HG03439 (cell line): ENCODE measurements around the gene PLEKHA8.
A peak's percentile ranks its signal among the peaks of the same experiment; 100 is the strongest.

Experiments
- ATAC-seq: cut with Tn5 transposase; IDR thresholded peaks from one replicate; pipeline ENCODE4 v1.9.1; 2021; ENCODE audit warnings: mild to moderate bottlenecking, moderate library complexity; ENCODE audit not compliant: unreplicated experiment

The PLEKHA8 gene

DNA sequence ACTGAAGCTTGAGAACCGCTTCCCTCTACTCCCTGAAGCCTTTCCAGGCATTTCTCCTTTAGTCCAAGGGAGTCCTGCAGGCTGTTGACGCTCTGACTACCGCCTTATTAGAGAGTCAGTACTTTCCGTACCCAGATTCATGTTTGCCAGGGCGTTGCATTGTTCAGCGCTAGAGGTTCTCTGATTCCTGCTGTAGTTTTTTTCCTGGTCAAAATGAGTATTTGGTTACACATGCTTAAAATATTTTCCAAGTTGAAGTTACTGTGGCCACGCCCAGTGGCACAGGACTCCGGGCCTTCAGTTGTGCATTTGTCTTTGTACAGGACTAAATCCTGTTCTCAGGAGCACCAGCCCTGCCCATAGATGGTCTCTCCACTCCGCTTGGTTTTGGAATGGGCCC is 114.5 kb downstream of the PLEKHA8 start:
- no peak for ATAC-seq

DNA sequence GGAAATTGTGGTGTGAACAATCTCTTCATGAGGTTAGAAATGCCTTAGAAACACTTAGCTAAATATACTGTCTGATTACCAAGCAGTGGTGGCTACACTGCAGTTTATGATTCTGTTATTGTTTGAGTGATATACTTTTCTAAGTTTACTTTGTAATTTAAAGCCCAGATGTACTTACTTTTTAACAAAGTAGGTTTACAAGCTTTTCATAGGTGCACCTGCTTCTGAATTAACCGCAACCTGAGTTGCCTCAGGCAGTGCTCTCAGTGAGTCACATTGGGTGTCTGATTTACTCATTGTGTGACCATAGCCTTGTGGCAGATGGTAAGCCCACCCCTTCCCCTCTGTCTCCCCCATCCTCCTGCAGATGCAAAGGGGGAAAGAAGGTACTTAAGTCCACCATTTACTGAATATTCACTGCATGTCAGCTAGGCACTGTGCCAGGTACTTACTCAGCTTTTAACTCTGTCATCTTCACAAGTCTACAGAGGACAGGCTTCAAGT is 115.6 kb downstream of the PLEKHA8 start:
- ATAC-seq: no peak

DNA sequence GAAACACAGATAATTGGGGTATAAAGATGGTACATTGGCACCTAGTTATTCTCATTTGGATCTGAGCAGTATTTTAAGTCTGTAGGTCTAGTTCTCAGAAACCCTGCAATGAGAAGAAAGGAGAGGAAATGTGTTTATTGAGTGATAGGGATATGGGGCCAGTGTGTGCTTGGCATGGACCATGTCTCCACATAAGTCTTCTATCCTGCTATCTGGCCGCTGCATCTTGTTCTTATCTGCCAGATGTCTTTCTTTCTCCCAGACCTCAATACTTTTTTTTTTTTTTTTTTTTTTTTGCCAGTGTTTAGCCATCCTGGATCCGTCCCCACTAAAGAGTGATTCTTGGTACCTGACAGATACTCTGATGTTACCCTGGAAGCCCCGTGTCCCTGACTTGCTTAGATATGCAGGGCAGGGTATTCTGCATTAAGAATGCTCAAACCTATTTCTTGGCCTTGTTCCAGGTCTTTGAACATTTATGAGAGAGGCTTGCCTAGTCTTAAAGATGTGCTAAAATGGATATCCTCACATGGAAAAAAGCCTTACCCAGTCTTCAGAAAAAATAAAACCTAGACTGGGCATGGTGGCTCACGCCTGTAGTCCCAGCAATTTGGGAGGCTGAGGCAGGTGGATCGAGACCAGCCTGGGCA is 116.6 kb downstream of the PLEKHA8 start:
- no peak for ATAC-seq

DNA sequence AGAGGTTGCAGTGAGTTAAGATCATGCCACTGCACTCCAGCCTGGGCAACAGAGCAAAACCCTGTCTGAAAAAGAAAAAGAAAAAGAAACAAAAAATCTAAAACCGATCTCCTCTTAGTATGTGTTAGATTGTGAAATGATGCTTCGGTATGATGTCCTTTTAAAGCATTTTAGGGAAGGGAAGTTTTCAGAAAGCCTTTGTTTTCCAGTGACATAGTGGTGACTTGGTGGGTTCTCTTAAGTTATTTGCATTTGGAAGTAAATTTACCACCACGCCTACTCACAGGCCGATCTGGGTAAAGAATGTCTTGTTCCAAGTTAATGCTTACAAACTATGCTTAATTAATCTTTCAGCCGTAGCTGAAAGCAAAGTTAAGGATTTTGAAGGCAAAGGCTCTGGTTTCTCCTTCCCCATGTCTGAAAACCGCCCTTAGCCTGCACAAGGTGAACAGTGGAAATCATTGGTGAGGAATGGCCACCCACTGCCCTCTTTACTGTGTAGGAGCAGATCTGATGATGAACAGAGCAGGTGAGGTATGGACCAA is 117.3 kb downstream of the PLEKHA8 start:
- ATAC-seq: no peak

DNA sequence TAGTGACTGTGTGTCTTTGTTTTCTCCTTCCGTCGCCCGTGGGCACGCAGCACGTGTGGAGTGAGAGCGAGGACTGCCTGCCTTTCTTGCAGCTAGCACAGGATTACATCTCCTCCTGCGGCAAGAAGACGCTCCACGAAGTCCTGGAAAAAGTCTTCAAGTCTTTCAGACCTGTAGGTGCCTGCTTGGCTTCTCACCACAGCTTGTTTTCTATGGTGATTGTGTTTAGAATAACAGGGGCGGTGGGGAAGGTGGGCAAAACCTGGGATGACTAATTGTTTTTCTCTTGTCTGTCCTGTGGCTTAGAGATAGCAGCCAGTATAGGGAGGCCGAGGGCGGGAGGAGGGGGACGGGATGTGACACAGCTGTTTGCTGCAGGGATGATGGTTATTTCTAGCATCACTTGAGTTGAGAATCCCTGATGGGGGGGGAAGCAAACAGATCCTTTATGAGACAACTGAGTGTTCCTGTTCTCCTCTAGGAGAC is 118.0 kb downstream of the PLEKHA8 start:
- no peak for ATAC-seq

DNA sequence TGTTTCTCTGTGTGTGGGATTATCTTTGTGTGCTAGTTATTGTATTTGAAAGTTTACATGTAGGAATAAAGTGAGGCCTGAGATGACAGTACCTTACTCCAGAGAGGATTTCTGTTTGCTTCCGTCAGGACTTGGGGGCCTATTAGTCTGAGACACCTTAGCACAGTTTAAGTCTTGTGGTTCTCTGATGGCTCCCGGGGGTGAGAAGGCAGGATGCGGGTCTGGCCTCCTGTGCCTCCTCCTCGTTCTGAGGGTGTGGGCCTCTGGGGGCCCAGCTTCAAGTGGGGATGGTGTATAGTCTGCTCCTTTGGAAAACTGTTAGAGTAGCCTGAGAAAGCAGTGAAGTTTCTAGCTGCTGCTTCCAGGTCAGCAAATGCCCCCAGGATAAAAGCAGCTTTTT is 119.0 kb downstream of the PLEKHA8 start:
- no peak for ATAC-seq

DNA sequence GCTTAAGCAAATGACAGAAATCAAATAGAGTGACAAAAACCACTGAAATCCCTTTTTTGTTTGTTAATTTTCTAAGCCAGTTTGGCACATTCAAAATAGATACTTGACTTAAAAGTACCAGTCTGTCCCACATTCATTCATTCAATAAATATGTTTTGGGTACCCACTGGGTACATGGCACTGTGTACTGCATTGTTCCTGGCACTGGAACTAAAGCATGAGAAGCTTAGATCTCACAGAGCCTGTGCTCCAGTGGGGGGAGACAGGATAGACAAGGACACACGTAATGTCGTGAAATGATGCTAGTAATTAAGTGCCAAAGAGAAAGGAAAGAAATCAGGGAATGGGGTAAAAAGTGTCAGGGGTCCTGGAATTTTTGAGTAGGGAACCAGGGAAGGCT is 119.6 kb downstream of the PLEKHA8 start:
- no peak for ATAC-seq

DNA sequence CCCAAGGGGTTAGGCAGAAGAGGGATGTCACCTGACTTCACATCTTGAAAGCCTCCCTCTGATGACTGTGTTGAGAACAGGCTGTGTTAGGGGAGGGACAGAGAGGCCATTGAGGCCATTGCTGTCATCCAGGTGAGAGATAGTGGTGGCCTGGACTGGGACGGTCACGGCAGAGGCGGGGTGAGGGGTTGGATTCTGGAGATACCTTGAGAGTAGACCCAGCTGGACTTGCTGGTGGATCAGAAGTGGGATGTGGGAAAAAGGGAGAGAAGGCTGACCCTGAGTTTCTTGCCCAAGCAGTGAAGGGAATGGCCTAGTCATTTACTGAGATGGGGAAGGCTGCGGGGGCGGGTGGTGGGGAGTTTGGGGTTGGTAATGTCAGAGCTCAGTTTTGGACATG is 120.2 kb downstream of the PLEKHA8 start:
- no peak for ATAC-seq

- ATAC-seq: no peak
Measured at GRCh38 chr7:30148951-30149459, 120.8 kb downstream of the PLEKHA8 start.

DNA sequence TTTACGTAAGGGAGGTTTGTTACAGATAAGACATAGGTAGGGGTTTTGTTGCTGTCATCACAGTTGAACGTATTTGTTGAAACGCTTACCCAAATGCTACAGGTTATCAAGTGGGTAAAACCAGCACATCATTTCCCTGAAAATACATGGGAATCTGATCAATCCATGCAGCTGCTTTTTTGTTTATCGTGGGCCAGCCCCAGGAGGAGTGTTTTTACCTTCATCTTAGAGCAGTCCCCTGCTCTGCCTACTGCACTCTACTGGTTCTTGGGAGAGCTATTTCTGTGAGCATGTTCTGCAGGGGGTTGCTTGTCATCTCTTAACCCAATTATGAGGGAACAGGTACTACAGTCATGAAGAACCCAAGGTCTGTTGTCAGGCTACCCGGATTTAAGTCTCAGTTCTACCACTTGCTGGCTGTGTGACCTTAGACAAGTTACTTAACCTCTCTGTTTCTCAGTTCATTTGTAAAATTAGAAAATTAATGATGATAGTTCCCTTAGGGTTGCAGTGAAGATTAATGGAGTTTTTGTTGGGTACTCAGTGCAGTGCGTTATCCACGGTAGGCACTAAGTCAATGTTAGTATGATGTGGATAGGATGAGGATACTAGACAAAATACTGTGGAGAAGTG is 121.5 kb downstream of the PLEKHA8 start:
- ATAC-seq: no peak

DNA sequence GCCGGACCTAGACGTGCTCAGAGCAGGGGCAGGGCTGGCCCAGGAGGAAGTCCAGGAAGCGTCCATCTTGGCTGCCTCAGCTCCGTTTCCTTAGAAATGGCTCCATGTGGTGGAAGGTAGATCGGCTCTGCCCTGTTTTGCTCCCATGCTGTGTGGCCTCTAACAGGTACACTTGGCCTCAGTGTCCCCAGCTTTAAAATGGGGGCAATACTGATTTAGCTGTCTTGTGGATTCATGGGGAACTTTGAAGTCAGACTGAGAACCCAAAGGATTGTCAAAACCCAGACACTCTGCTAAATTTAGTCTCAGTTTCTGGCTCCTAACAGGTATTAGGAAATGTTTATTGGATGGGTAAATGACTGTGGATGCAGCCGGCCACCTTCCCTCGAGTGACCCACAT is 122.5 kb downstream of the PLEKHA8 start:
- no peak for ATAC-seq

DNA sequence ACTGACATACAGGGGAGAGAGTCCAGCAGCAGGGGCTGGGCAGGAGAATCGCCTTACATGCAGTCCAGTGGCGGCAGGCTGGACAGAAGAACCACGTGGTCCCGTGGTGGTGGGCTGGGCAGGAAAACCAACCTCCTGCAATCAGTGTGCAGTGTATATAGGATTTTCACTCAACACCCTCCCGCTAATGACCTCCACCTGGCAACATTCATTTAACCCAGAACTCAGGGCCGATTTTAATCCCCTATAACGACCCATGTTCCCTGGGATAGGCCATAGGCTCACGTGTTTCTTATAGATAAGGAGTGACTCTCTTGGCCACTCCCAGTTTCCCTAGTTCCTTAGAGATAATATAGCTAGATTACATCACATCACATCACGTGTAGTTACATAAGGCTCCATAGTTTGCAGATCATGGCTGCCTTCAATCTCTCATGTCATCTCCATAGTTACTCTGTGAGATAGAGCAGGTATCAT is 125.9 kb downstream of the PLEKHA8 start:
- no peak for ATAC-seq

DNA sequence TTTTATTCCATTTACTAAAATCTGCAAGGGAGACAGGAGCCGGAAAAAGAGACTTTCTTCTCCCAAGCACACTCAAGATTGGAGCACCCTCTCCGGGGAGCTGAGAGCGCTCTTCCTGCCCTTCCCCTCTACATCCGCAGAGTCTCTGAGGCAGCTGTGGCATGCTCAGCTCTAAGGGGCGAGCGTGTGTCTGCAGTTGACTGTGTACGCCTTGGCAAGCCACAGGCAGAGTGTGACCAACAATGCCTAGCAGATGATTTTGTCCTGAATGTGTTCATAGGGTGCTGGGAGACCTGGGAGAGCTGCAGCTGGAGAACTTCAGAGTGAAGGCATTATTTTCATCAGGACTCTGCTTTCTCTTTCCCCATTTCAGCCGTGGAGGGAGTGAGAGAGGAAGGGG is 127.3 kb downstream of the PLEKHA8 start:
- no peak for ATAC-seq

- no peak for ATAC-seq
Measured at GRCh38 chr7:30157204-30157603, 129.0 kb downstream of the PLEKHA8 start.

DNA sequence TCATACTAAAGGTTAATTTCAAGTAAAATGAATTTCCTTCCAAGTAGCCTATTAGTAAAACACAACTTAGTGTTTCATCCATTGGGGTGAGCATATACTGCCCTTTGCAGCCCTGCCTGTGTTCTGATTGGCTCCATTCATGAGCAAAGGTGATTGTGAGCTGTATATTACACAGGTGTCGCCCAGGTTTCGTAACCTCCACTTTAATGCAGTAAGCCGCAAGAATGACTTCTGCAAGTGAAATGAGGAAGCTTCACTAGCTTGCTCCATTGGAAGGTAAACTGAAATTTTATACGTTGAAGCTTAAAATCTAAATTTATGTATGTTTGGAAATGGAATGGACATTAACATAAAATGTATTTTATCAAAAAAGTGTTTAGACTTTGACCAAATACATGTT is 131.0 kb downstream of the PLEKHA8 start:
- ATAC-seq: no peak

GRCh38 chr7:30159698-30160143 is 131.5 kb downstream of the PLEKHA8 start:
- ATAC-seq: no peak

- ATAC-seq: no peak
Measured at GRCh38 chr7:30160329-30160728, 132.1 kb downstream of the PLEKHA8 start.

DNA sequence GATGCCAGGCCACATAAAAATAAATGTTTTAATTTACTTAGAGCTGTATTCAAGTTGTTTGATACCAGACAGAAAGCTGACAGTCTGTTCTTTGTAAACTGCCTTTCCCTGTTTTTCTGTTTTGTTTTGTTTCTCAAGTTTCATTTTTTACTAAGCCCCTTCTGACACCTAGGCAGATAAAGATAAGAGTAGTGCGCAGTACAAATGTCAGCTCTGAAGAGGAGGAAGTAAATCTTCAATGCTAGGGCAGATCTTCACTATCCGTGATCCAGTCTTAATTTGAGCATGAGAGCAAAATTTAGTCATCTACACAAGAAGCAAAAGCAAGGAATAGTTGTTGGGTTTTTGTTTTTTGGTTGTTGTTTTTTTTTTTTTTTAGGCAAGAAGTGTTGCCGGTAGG is 133.9 kb downstream of the PLEKHA8 start:
- ATAC-seq: no peak

GRCh38 chr7:30162622-30163124 is 134.5 kb downstream of the PLEKHA8 start:
- no peak for ATAC-seq

DNA sequence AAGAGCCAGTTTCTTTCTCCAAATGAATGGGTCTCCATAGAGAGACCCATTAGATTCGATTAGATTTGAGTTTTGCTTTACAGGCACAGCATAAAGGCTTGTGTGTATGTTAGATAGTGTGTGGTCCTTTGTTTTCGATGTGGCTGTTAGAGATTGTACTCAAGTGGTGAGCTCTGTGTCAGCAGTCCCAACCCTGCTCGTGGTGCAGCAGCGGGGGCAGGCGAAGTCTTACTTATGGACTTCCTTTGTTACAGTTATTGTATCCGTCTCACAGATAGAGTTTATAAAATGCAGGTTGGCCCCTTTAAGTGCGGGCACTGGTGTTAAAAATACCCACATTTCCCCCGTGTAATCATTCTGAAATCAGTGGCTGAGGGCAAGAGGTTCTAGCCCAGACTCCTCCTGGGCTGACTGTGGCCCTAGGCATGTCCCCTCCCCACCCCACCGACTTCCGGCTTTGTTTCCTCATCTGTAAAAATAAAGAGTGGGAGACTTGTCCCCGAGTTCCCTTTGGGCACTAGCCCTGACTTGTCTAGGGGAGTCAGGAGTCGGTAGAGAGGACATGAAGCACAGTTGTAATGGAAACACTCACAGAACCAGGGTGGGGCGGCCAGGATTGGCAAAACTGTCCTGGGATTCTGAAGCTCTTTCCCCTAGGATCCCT is 135.2 kb downstream of the PLEKHA8 start:
- peak; percentile 43 for ATAC-seq

DNA sequence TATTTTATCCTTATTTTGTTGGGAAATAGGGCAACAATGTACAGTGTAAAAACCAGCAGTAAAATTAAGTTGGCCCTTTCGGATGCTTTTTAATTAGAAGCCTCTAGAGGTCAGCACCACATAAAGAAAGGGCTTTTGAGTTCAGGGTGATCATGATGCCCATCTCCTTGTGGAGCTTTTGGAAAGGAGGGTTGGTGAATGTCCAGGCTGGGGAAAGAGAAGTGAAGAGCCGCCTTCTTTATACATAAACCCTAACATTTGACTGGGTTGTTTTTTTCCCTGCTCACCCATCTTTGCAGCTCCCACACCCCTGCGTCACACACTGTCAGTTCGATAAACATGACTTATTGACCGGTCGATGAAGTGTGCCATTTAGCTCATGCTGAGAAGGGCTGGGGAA is 136.4 kb downstream of the PLEKHA8 start:
- peak; percentile 39 for ATAC-seq
